Activated CD4-positive, alpha-beta memory T cell treated with anti-CD3 and anti-CD28 coated beads, Interleukin-2, amount 10 ng/mL, durations not matched to agents 7 days and 5 days (primary cell): Measurements from ENCODE around the gene OPHN1. TPM values are rescaled to one million over a fixed set of nuclear protein-coding genes. Genes with fewer than 3 reads are reported as not detected.

Source experiments
- CTCF ChIA-PET: fragments of 350-600 bp; sonication (Branson Sonifier 250); formaldehyde crosslinking; loops from one replicate; lab custom pipeline; 2021; ENCODE audit warnings: antibody characterized with exemption, inconsistent platforms; lab: Charles Lee
- POLR2A ChIA-PET: fragments of 350-600 bp; sonication (Branson Sonifier 250); formaldehyde crosslinking; loops from one replicate; lab custom pipeline; 2021; ENCODE audit warnings: antibody characterized with exemption; lab: Charles Lee
- DNase-seq: peaks from one replicate; pipeline ENCODE4 v3.0.0-alpha.2; 2020
- H3K27ac Mint-ChIP-seq: one replicate; pipeline ENCODE4 v1.8.0; 2021; ENCODE audit warnings: mild to moderate bottlenecking, mixed read lengths
- H3K27me3 Mint-ChIP-seq: one replicate; pipeline ENCODE4 v1.8.0; 2021; ENCODE audit warnings: mixed read lengths
- H3K36me3 Mint-ChIP-seq: one replicate; pipeline ENCODE4 v1.8.0; 2021; ENCODE audit warnings: low read depth, mixed read lengths
- H3K4me1 Mint-ChIP-seq: one replicate; pipeline ENCODE4 v1.8.0; 2021; ENCODE audit warnings: mixed read lengths
- H3K4me3 Mint-ChIP-seq: one replicate; pipeline ENCODE4 v1.8.0; 2021; ENCODE audit warnings: mild to moderate bottlenecking, mixed read lengths
- H3K9me3 Mint-ChIP-seq: one replicate; pipeline ENCODE4 v1.8.0; 2021; ENCODE audit warnings: mixed read lengths
- total RNA-seq, 2 experiments: library from RNA; stranded (reverse); gene quantifications; one replicate each; pipeline ENCODE4 v1.2.3, GENCODE V29; 2021

The OPHN1 gene
- total RNA-seq, 2 experiments from 2014 or later, result 0.10 to 0.30 TPM

- ChIA-PET CTCF (no interaction called here), POLR2A (no interaction called here)
- H3K36me3 Mint-ChIP-seq, result no peaks in the 10 kb centered on the region
- no peaks in the 10 kb centered on the region for H3K9me3 Mint-ChIP-seq
- no peaks in the 10 kb centered on the region for H3K27me3 Mint-ChIP-seq
- H3K4me3 Mint-ChIP-seq, result no peak overlapping the region
- no peak overlapping the region for H3K27ac Mint-ChIP-seq
- H3K4me1 Mint-ChIP-seq, result no peaks in the 10 kb centered on the region
- no peak for DNase-seq
Observed at GRCh38 chrX:68252664-68253063, 180.6 kb downstream of the OPHN1 start.

- CTCF ChIA-PET, result no interaction called here
- Mint-ChIP-seq H3K4me1 (no peaks in the 10 kb centered on the region), H3K9me3 (no peaks in the 10 kb centered on the region), H3K27ac (no peak overlapping the region), H3K4me3 (no peak overlapping the region), H3K36me3 (no peaks in the 10 kb centered on the region), H3K27me3 (no peaks in the 10 kb centered on the region)
- POLR2A ChIA-PET, result no interaction called here
- DNase-seq, result no peak
Observed at GRCh38 chrX:68249903-68250302, 183.4 kb downstream of the OPHN1 start.

- no peaks in the 10 kb centered on the region for H3K9me3 Mint-ChIP-seq
- CTCF ChIA-PET, result no interaction called here
- DNase-seq, result no peak
- POLR2A ChIA-PET, result no interaction called here
- no peak overlapping the region for H3K27ac Mint-ChIP-seq
- no peak overlapping the region for H3K4me3 Mint-ChIP-seq
- no peaks in the 10 kb centered on the region for H3K27me3 Mint-ChIP-seq
- H3K4me1 Mint-ChIP-seq, result no peaks in the 10 kb centered on the region
- H3K36me3 Mint-ChIP-seq, result no peaks in the 10 kb centered on the region
Observed at GRCh38 chrX:68249401-68249831, 183.9 kb downstream of the OPHN1 start.

GRCh38 chrX:68238568-68238967, 194.7 kb downstream of the OPHN1 start:
- H3K4me1 Mint-ChIP-seq, result no peaks in the 10 kb centered on the region
- no peaks in the 10 kb centered on the region for H3K27me3 Mint-ChIP-seq
- H3K36me3 Mint-ChIP-seq, result no peaks in the 10 kb centered on the region
- no peak for DNase-seq
- H3K9me3 Mint-ChIP-seq, result no peaks in the 10 kb centered on the region
- H3K4me3 Mint-ChIP-seq, result no peak overlapping the region
- POLR2A ChIA-PET, result no interaction called here
- CTCF ChIA-PET, result no interaction called here
- no peak overlapping the region for H3K27ac Mint-ChIP-seq

GRCh38 chrX:68234171-68234910, 199.0 kb downstream of the OPHN1 start:
- POLR2A ChIA-PET, result no interaction called here
- no peak for DNase-seq
- Mint-ChIP-seq H3K4me3 (no peak overlapping the region), H3K9me3 (no peaks in the 10 kb centered on the region), H3K36me3 (no peaks in the 10 kb centered on the region), H3K27ac (no peak overlapping the region), H3K4me1 (no peaks in the 10 kb centered on the region), H3K27me3 (no peaks in the 10 kb centered on the region)
- CTCF ChIA-PET, result no interaction called here

GRCh38 chrX:68232206-68232605, 201.1 kb downstream of the OPHN1 start:
- Mint-ChIP-seq H3K27me3 (no peaks in the 10 kb centered on the region), H3K4me3 (no peak overlapping the region), H3K27ac (no peak overlapping the region), H3K4me1 (no peaks in the 10 kb centered on the region), H3K36me3 (no peaks in the 10 kb centered on the region), H3K9me3 (no peaks in the 10 kb centered on the region)
- ChIA-PET POLR2A (no interaction called here), CTCF (no interaction called here)
- DNase-seq, result no peak

- ChIA-PET POLR2A (no interaction called here), CTCF (no interaction called here)
- Mint-ChIP-seq H3K4me3 (no peak overlapping the region), H3K27ac (no peak overlapping the region), H3K4me1 (no peaks in the 10 kb centered on the region), H3K27me3 (no peaks in the 10 kb centered on the region), H3K9me3 (no peaks in the 10 kb centered on the region), H3K36me3 (no peaks in the 10 kb centered on the region)
- no peak for DNase-seq
Observed at GRCh38 chrX:68209008-68209407, 224.3 kb downstream of the OPHN1 start.

- no peaks in the 10 kb centered on the region for H3K36me3 Mint-ChIP-seq
- CTCF ChIA-PET, result no interaction called here
Observed at GRCh38 chrX:68204521-68205038, 228.7 kb downstream of the OPHN1 start.

GRCh38 chrX:68203646-68204045, 229.6 kb downstream of the OPHN1 start:
- H3K4me1 Mint-ChIP-seq, result no peaks in the 10 kb centered on the region
- ChIA-PET CTCF (no interaction called here), POLR2A (no interaction called here)
- DNase-seq, result no peak
- no peaks in the 10 kb centered on the region for H3K27me3 Mint-ChIP-seq
- H3K27ac Mint-ChIP-seq, result no peak overlapping the region
- H3K4me3 Mint-ChIP-seq, result no peak overlapping the region
- no peaks in the 10 kb centered on the region for H3K9me3 Mint-ChIP-seq
- no peaks in the 10 kb centered on the region for H3K36me3 Mint-ChIP-seq

More at GRCh38 chrX:68204521-68205038, 228.7 kb downstream of the OPHN1 start:
- POLR2A ChIA-PET, result no interaction called here
- H3K4me3 Mint-ChIP-seq, result no peak overlapping the region
- H3K4me1 Mint-ChIP-seq, result no peaks in the 10 kb centered on the region
- DNase-seq, result no peak
- no peaks in the 10 kb centered on the region for H3K27me3 Mint-ChIP-seq
- H3K27ac Mint-ChIP-seq, result no peak overlapping the region
- H3K9me3 Mint-ChIP-seq, result no peaks in the 10 kb centered on the region

- Mint-ChIP-seq H3K27ac (no peak overlapping the region), H3K4me1 (no peaks in the 10 kb centered on the region), H3K36me3 (no peaks in the 10 kb centered on the region), H3K27me3 (no peaks in the 10 kb centered on the region), H3K9me3 (no peaks in the 10 kb centered on the region), H3K4me3 (no peak overlapping the region)
- POLR2A ChIA-PET, result no interaction called here
- CTCF ChIA-PET, result no interaction called here
- no peak for DNase-seq
Observed at GRCh38 chrX:68203211-68203610, 230.1 kb downstream of the OPHN1 start.

- no peaks in the 10 kb centered on the region for H3K27me3 Mint-ChIP-seq
- no peak overlapping the region for H3K4me3 Mint-ChIP-seq
- CTCF ChIA-PET, result no interaction called here
- H3K9me3 Mint-ChIP-seq, result no peaks in the 10 kb centered on the region
- no peaks in the 10 kb centered on the region for H3K36me3 Mint-ChIP-seq
- POLR2A ChIA-PET, result no interaction called here
- H3K27ac Mint-ChIP-seq, result no peak overlapping the region
- H3K4me1 Mint-ChIP-seq, result no peaks in the 10 kb centered on the region
- no peak for DNase-seq
Observed at GRCh38 chrX:68199062-68199848, 234.0 kb downstream of the OPHN1 start.

- Mint-ChIP-seq H3K36me3 (no peaks in the 10 kb centered on the region), H3K9me3 (no peaks in the 10 kb centered on the region), H3K27me3 (no peaks in the 10 kb centered on the region), H3K4me1 (peaks cover 12% of the 10 kb centered on the region), H3K4me3 (no peak overlapping the region), H3K27ac (no peak overlapping the region)
- CTCF ChIA-PET, result interaction anchor here (0.9 to 1.7 kb wide), 7 partner anchors 8 to 1025 kb away, joined by 3 to 9 read pairs (median 5); no protein-coding TSS in a partner anchor
- POLR2A ChIA-PET, result interaction anchor here (0.9 kb wide), 1 partner anchor 17 kb away, joined by 3 read pairs; no protein-coding TSS in a partner anchor
- DNase-seq, result peak; percentile 18
Observed at GRCh38 chrX:68196939-68197791, 236.1 kb downstream of the OPHN1 start.

GRCh38 chrX:68195561-68195960, 237.7 kb downstream of the OPHN1 start:
- Mint-ChIP-seq H3K4me3 (no peak overlapping the region), H3K36me3 (no peaks in the 10 kb centered on the region), H3K9me3 (no peaks in the 10 kb centered on the region), H3K27me3 (no peaks in the 10 kb centered on the region), H3K27ac (no peak overlapping the region), H3K4me1 (peaks cover 12% of the 10 kb centered on the region)
- POLR2A ChIA-PET, result no interaction called here
- DNase-seq, result no peak
- CTCF ChIA-PET, result interaction anchor here (0.7 kb wide), 1 partner anchor 54 kb away, joined by 4 read pairs; no protein-coding TSS in a partner anchor
